HG03097 (cell line): ENCODE data around the gene AMACR.
"Not testable (repeated sequence)": the region's sequence is repeated elsewhere in the genome, so short reads cannot be mapped to it uniquely, and the experiment has no call there.

Source experiments
- ATAC-seq: cut with Tn5 transposase; IDR thresholded peaks from one replicate; pipeline ENCODE4 v1.9.1; 2021; ENCODE audit not compliant: unreplicated experiment, low FRiP score

The AMACR gene

GRCh38 chr5:34038390-34038789, 30.5 kb upstream of the AMACR start:
- ATAC-seq, result no peak

DNA sequence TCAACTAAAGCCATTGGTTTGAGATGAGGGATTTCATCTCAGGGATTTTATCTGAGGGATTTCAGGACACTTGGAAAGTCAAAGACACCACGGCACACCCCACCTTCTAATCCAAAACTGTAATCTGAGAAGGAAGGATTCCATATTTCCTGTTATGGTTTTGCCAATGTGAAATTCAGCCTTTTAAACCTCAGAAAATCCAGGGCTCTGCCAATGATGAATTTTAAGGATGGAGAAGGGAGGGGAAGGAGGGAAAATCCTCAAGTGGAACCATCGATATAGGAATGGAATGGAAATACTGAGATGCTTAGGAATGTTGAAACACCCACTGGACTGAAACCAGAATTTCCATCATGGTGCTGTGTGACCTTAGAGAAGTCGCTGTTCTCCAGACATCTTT, 29.9 kb upstream of the AMACR start:
- no peak for ATAC-seq

DNA sequence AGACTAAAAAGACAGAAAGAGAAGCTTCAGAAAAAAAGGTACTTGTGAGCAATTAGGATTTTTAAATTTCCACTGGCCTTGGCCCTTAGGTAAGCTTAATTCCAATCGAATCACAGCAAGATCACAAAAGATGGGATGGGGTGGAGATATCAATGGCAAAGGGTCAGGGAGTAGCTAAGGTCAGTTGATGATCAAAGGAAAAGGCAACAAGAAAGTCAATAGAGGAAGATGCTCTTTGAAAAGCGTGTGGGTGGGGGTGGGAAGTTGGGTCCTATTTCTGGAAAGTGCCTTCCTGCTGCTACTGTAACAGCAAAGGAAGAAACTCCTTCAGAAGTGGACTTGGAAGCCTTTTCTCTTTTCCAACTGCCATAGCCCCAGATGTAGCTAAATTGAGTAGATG, 27.9 kb upstream of the AMACR start:
- ATAC-seq, result no peak

DNA sequence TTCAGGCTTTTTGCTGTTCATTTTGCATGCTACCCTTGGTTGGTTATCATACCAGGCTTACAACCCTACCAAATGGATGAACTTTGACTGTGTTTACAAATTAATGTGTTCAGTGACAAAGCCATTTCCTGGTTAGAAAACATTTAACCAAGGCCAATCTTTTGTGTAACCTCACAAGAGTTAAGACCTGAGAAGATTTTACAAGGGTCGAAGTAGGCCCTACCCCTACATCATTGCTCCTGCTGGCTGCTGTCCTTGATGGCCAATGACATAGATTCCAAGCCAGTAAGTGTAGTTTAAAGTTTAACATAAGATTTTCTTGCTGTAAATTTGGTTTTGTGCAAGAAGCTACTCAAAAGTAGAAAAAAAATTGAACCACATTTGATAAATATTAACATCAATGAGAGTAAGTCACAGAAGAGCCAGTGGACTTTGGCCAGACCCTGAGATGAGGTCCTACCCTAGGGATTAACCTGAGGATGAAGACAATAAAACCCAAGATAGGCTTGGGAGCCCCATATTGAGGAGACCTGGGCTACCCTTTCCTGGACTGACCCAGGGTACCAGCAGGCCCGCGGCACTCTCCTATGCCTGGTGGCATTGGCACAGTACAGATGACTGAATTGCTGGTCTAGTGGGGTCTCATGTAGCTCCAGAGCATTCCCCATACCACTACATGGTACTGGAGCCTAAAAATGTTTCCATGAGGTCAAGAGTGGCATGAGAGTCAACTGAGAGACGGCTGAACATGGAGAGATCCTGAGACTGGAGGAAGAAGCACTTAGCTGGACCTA, 26.9 kb upstream of the AMACR start:
- ATAC-seq, result peak; percentile 92

DNA sequence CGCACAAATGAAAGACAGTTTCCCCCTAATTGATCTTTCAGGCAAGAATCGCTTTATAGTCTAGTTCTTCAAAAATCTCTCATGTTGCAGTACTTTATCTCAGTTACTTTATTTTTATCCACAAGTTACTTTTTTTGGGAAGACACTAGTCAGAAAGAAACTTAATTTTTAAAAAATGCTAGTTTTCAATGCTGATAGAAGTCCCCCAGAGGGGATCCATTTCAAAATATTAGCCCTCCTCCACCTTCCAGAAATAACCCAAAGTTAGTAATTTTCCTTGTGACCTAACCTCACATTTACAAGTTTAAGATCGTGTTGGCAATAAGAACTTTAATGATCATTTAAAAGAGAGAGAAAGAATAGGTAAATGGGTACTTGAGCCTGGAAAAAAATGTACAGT, 24.1 kb upstream of the AMACR start:
- ATAC-seq, result no peak

- ATAC-seq, result no peak
Observed at GRCh38 chr5:34031117-34031516, 23.3 kb upstream of the AMACR start.

GRCh38 chr5:34030585-34030984, 22.7 kb upstream of the AMACR start:
- not testable (repeated sequence) for ATAC-seq

DNA sequence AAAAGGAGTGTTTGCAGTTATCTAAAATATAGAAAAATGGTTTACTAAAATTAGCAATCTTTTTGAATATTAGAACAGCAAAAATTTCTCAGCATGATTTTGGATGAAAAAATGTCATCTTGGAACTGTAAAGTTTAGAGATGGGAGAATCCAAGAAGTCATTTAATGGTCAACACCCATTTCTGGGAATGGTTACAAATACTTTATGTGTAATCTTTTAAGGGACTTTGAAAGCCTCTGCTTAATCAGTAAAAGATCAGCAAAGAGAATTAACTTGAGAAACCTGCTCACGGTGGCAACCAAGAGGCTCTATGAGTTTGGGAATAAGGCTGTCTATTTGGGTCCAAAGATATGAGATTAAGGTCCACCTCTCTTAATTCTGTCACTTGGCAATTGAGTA, 22.2 kb upstream of the AMACR start:
- no peak for ATAC-seq

GRCh38 chr5:34028349-34028748, 20.5 kb upstream of the AMACR start:
- ATAC-seq, result no peak

DNA sequence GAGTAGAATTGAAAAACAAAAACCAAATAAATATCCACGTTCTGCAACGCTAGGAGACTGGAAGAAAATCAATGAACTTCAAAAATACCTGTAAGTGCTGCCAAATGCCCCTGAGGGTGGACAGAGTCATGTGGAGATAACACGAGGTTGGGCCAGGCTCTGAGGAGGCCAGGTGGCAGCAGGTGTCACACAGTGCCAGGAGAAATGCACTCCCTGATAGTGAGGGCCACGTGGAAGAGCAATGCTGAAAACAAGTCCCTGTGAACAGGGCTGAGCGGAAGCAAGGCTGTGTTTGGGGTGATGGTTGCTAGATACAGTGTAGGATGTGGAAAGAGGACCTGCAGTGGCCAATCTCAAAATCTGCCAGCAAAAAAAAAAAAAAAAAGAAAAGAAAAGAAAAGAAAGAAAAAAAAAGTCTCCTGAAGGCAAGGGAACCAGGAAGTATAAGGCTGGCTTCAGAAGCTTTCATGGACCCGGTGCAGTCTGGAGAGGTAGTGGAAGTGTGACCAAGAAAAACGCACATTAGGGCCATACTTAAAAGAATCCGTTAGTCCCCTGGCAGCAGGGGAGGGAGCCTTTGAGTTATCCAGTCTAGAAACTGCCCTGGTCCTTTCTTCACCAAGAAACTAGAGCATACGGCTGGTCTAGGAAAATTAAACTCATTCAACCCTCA, 18.4 kb upstream of the AMACR start:
- no peak for ATAC-seq

- peak; percentile 88 for ATAC-seq
Observed at GRCh38 chr5:34022121-34022705, 14.4 kb upstream of the AMACR start.

- no peak for ATAC-seq
Observed at GRCh38 chr5:34021334-34021733, 13.5 kb upstream of the AMACR start.

DNA sequence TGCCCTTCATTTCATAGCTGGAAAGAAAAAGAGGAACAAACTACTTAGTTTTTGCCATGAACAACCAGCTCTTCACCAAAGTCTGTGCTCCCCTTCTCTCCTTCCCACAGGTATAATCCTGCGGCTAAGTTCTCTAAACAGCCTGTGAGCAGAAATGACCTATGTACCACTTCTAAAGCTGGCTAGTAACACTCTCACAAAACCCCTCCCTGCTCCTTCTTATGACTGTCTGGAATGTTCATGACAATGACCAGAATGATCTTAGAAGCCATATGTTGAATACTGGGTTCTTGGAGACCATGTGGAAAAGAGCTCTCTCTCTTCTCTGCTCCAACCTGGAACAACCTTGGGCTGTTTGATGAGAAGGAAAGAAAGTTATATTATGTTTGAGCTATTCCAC, 12.9 kb upstream of the AMACR start:
- no peak for ATAC-seq

DNA sequence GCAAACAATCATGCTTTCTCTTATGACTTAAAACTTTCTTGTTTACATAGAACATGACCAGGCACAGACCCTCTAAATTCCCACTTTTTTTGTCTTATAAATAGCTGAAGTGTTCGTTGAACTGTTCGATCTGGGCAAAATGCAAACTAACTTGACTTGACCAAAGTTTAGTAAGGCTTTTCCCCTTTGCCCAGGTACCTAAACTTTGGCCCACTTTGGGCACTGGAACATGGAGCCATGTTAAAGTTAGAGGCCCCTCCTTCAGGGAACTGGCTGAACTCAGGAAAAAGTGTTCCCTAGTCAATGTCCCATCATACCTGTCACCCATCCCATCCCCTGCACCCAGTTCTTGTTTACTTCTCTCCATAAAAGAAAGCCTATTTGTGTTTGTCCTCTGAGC, 9.4 kb upstream of the AMACR start:
- ATAC-seq, result no peak

- ATAC-seq, result no peak
Observed at GRCh38 chr5:34016750-34017149, 8.9 kb upstream of the AMACR start.

- no peak for ATAC-seq
Observed at GRCh38 chr5:34016222-34016621, 8.4 kb upstream of the AMACR start.

DNA sequence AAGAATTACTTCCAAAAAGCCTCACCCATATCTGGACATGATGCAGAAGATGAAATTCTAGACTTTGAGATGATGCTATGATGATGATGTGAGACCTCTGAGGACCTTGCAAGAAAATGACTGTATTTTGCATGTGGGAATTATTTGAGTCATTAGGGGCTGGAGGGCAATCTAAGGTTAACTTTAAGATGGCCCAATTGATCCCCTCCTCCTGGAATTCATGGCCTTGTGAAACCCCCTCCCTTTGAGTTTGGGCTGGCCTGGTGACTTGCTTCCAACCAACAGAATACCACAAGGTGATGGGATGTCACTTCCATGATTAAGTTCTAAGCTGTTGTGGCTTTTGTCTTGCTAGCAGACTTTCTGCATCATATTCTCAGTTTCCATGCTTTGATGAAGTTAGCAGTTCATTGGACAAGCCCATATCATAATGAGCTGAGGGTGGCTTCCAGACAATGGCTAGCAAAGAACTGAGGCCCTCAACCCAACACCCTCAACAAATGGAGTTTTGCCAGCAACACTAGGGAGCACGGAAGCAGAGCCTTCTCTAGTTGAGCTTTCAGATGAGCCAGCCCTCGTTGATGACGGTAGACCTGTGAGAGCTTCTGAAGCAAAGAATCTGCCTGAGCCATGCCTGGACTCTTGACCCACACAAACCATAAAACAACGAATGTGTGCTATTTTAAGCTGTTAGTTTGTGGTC, 7.4 kb upstream of the AMACR start:
- ATAC-seq, result no peak

DNA sequence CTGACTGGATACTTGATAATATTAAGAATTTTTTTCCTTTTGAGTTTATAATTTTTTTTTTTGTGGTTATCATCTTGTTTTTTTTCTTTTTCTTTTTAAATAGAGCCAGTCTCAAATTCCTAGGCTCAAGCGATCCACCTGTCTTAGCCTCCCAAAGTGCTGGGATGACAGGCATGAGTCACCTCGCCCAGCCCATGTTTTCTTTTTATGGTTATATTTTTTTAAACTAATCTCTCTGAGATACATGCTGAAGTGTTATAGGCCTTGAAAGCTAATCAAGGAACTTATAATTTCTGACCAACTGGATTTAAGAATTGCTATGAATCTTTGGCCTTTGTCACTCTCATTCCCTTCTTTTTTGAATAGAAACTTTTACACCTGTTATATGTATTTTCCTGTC, 6.8 kb upstream of the AMACR start:
- ATAC-seq, result no peak

- no peak for ATAC-seq
Observed at GRCh38 chr5:34013547-34013946, 5.7 kb upstream of the AMACR start.

DNA sequence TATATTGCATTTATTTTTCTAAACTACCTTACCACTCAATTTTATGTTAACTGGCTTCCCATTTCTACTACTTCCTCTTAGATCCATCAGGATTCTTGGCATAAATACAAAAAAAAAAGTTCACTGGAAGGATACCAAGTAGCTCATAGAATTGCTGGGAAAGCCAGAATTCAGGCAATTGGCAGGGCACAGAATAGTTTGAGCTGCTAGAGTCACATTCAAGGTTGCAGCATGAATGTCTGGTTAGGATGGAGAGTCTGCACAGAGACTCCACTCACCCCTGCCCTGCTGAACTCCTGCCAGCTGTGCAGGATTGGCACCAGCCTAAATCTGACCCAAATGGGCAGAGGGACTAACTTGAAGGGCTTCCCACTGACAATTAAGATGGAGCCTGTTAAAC, 4.9 kb upstream of the AMACR start:
- ATAC-seq, result no peak

- no peak for ATAC-seq
Observed at GRCh38 chr5:34011536-34011935, 3.7 kb upstream of the AMACR start.
